GM12891 (cell line): ENCODE results near the gene FAM83E.

Experiments
- POLR2A ChIP-seq: IDR thresholded peaks from 2 replicates; pipeline ENCODE4 v1.6.1; 2011; ENCODE audit warnings: low read depth, low read length, control low read depth
- POLR2AphosphoS5 ChIP-seq: IDR thresholded peaks from 2 replicates; pipeline ENCODE4 v1.6.1; 2011; ENCODE audit warnings: low read depth, low read length, control low read depth
- TAF1 ChIP-seq: IDR thresholded peaks from 2 replicates; pipeline ENCODE4 v1.6.1; 2011; ENCODE audit warnings: low read depth, low read length, control low read depth

DNA sequence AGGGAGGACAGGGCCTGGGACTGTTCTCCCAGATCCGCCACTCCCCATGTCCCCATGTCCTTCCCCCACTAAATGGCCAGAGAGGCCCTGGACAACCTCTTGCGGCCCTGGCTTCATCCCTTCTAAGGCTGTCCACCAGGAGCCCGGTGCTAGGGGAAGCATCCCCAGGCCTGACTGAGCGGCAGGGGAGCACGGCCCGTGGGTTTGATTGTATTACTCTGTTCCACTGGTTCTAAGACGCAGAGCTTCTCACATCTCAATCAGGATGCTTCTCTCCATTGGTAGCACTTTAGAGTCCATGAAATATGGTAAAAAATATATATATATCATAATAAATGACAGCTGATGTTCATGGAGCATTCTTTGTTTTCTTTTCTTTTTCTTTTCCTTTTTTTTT, 7.5 kb downstream of the FAM83E start:
- TF ChIP-seq POLR2AphosphoS5 (no peak), POLR2A (no peak), TAF1 (no peak)
